Spleen (tissue), 11 donors: ENCODE data around the gene DEPP1. TPM values are rescaled to one million over a fixed set of nuclear protein-coding genes. Genes with fewer than 3 reads are reported as not detected.
A peak's percentile ranks its signal among the peaks of the same experiment; 100 is the strongest.

ENCODE experiments used
- DNase-seq: peaks from one replicate; pipeline ENCODE4 v3.0.0-alpha.2; 2020
- H3K27ac ChIP-seq, 8 donors: fragments of 200-600 bp; sonication (generic) in 7 of 8; 1 replicate in 4 of 8; 2 replicates in 4 of 8; pipeline versions ENCODE4 v1.5.0 to v1.8.0; 2016 to 2021; ENCODE audit warnings: inconsistent platforms in 4 of 8, mild to moderate bottlenecking in 4 of 8, moderate library complexity in 1 of 8
- H3K27me3 ChIP-seq, 7 donors: fragments of 200-600 bp; sonication (generic) in 6 of 7; replicated peaks in 1 of 7; 1 replicate in 4 of 7; 2 replicates in 3 of 7; pipeline versions ENCODE4 v1.5.0 to v1.8.0; 2016 to 2021; ENCODE audit warnings: inconsistent platforms in 3 of 7, mild to moderate bottlenecking in 1 of 7
- H3K36me3 ChIP-seq, 6 donors: fragments of 200-600 bp; sonication (generic) in 5 of 6; 1 replicate in 4 of 6; 2 replicates in 2 of 6; pipeline versions ENCODE4 v1.5.0 to v1.8.0; 2016 to 2021; ENCODE audit warnings: inconsistent platforms in 2 of 6
- H3K4me1 ChIP-seq, 6 donors: fragments of 200-600 bp; sonication (generic) in 5 of 6; 1 replicate in 3 of 6; 2 replicates in 3 of 6; pipeline versions ENCODE4 v1.5.0 to v1.8.0; 2016 to 2021; ENCODE audit warnings: inconsistent platforms in 3 of 6
- H3K4me3 ChIP-seq, 8 donors: fragments of 200-600 bp; sonication (generic) in 7 of 8; 1 replicate in 4 of 8; 2 replicates in 4 of 8; pipeline versions ENCODE4 v1.5.0 to v1.8.0; 2016 to 2021; ENCODE audit warnings: inconsistent platforms in 4 of 8, mild to moderate bottlenecking in 4 of 8, moderate library complexity in 2 of 8
- H3K9me3 ChIP-seq, 8 donors: fragments of 200-600 bp; sonication (generic) in 7 of 8; 1 replicate in 4 of 8; 2 replicates in 4 of 8; pipeline versions ENCODE4 v1.5.0 to v1.8.0; 2016 to 2021; ENCODE audit warnings: inconsistent platforms in 4 of 8
- CTCF ChIP-seq, 11 experiments: fragments of 200-600 bp in 7 of 11; fragments of 450-650 bp in 4 of 11; sonication (generic) in 4 of 11; IDR thresholded peaks in 8 of 11; conservative IDR thresholded peaks in 3 of 11; 1 replicate in 7 of 11; 2 replicates in 4 of 11; pipeline versions ENCODE4 v1.4.0 to v1.8.0; 2016 to 2021; ENCODE audit warnings: antibody characterized with exemption in 11 of 11, inconsistent platforms in 4 of 11, mild to moderate bottlenecking in 1 of 11
- POLR2A ChIP-seq, 3 donors: fragments of 450-650 bp; IDR thresholded peaks; one replicate each; pipeline ENCODE4 v1.5.1; 2017; ENCODE audit warnings: antibody characterized with exemption in 3 of 3, mild to moderate bottlenecking in 1 of 3
- POLR2AphosphoS5 ChIP-seq, 3 donors: sonication (generic); formaldehyde crosslinking; IDR thresholded peaks; one replicate each; pipeline ENCODE4 v1.5.1; 2017; ENCODE audit warnings: antibody characterized with exemption in 3 of 3
- WGBS, 5 donors: extraction: QIAGEN DNeasy Blood & Tissue Kit in 3 of 5; methylation state at CpG; one replicate each; pipeline versions ENCODE4 v1.1.5 to v1.1.7; 2013 to 2018; 5-methylcytosine and 5-hydroxymethylcytosine counted together
- intact Hi-C: fragments of 100-400 bp; cut with DNase I; formaldehyde crosslinking; loops from one replicate; pipeline ENCODE4 v1.15.0; 2023; ENCODE audit warnings: low total_unique reads
- polyA plus RNA-seq, 3 donors: library from polyadenylated mRNA; stranded (reverse); fragments of 200-250 nt; gene quantifications; one replicate each; pipeline ENCODE4 v1.2.1, GENCODE V29; 2013
- total RNA-seq, 7 donors: library from RNA; depleted of rRNA in 3 of 7; stranded (reverse); fragments of >200 nt in 3 of 7; fragmentation: NEBNext Ultra II Directional in 4 of 7; extraction: Animal tissue kit (Norgen Biotek cat#: 25700) in 4 of 7; gene quantifications; one replicate each; pipeline versions ENCODE4 v1.1.0 to v1.2.1, GENCODE V29; 2016 to 2021
- donor health status: healthy with polysubstance abuse.
- donor health status: DM: no; HTN: no; CAD: no; lungs with moderate emphysema.
- donor health status: DM: no; HTN: no; CAD: no.
- donor health status: Bipolar disorder and iron deficiency.
- donor health status: healthy.
- donor health status: DM: no; HTN: no; CAD: no.
- donor health status: DM: yes; HTN: yes; CAD: no.

DEPP1 gene
- total and polyA plus RNA-seq, 10 donors, result 9.5 to 90.1 (median 18.4) TPM

- 68 to 83% (median 71%) methylated on average over 14 of the region's 14 CpGs for WGBS, 5 donors
- intact Hi-C loops, result no loop called here
- H3K36me3 ChIP-seq, result peaks cover 0 to 63% (median 9%) of the 10 kb centered on the region in 6 donors
- H3K27ac ChIP-seq, result peak overlapping the region in 5 of 8 donors; percentile 10 to 57 (median 45)
- TF ChIP-seq CTCF (IDR thresholded peaks at IDR 0.05 in 8 of 11, conservative IDR thresholded peaks at IDR 0.05 in 3 of 11), result no peak
- peak in 1 of 3 donors; percentile 11 for TF ChIP-seq POLR2AphosphoS5 (IDR thresholded peaks at IDR 0.05)
- peaks cover 0 to 66% (median 49%) of the 10 kb centered on the region in 6 donors for H3K4me1 ChIP-seq
- H3K9me3 ChIP-seq, result no peaks in the 10 kb centered on the region
- H3K27me3 ChIP-seq, result no peaks in the 10 kb centered on the region
- DNase-seq, result peak; percentile 74
- no peak overlapping the region for H3K4me3 ChIP-seq
Measured at GRCh38 chr10:44980309-44981171, 1.9 kb upstream of the DEPP1 start.

DNA sequence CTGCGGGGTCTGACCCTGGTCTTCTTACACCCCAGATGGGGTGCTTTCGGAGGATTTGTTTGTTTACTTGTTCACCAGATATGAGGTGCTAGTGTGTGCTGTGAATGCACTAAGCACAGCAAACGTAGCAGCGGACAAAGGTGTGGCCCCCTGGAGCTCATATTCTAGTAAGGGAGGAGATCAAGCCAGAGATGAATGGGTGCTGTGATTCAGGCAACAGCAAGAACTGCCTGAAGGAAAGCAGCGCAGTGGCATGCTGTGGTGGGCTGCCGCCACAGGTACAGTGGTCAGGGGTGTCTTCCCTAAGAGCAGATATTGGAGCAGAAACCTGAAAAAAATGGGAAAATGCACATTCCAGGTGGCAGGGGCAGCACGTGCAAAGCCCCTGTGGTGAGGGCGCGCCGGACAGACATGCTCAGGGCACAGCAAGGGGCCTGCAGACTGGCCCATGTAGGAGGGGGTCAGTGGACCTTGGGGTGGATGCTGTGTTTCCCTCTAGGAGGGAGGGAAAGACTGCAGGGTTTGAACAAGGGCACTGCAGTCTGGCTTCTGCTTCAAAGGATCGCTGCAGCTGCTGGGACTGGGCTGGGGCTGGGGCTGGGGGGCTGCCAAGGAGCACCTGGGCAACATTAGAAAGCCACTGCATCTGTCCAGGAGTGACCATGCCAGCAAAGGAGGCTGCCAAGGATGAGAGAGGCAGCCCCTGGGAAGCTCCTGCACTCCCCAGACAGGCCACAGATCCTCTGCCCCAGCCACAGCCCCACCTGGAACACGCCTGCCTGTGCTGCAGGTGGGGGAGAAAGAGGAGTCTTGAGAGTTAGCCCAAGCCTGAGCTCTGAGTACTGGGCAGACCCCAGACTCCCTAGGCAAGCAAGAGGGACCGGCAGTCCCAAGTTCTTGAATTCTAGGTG lies 927 bp upstream of the DEPP1 start:
- DNase-seq, result peak; percentile 69
- no peak overlapping the region for H3K4me3 ChIP-seq
- no peaks in the 10 kb centered on the region for H3K27me3 ChIP-seq
- WGBS, 5 donors, result 80 to 91% (median 89%) methylated on average over 12 to 13 of the region's 13 CpGs
- peaks cover 0 to 52% (median 4%) of the 10 kb centered on the region in 6 donors for H3K36me3 ChIP-seq
- intact Hi-C loops, result loop anchor here (5.0 kb wide), 1 partner anchor 47 kb away; no protein-coding TSS in a partner anchor
- H3K27ac ChIP-seq, result peak overlapping the region; percentile 57 to 84 (median 77)
- no peak for TF ChIP-seq POLR2AphosphoS5 (IDR thresholded peaks at IDR 0.05)
- TF ChIP-seq POLR2A (IDR thresholded peaks at IDR 0.05), result no peak
- TF ChIP-seq CTCF (IDR thresholded peaks at IDR 0.05 in 8 of 11, conservative IDR thresholded peaks at IDR 0.05 in 3 of 11), result no peak
- H3K9me3 ChIP-seq, result no peaks in the 10 kb centered on the region
- peaks cover under 1 to 76% (median 57%) of the 10 kb centered on the region in 6 donors for H3K4me1 ChIP-seq

GRCh38 chr10:44978213-44978569 lies 418 bp downstream of the DEPP1 start:
- no peaks in the 10 kb centered on the region for H3K9me3 ChIP-seq
- peak overlapping the region; percentile 57 to 84 (median 77) for H3K27ac ChIP-seq
- WGBS, 5 donors, result 19 to 25% (median 22%) methylated on average over 4 of the region's 4 CpGs
- DNase-seq, result peak; percentile 18
- peaks cover 0 to 39% (median 0%) of the 10 kb centered on the region in 6 donors for H3K36me3 ChIP-seq
- TF ChIP-seq CTCF (IDR thresholded peaks at IDR 0.05 in 8 of 11, conservative IDR thresholded peaks at IDR 0.05 in 3 of 11) (no peak), POLR2A (IDR thresholded peaks at IDR 0.05) (no peak), POLR2AphosphoS5 (IDR thresholded peaks at IDR 0.05) (no peak)
- intact Hi-C loops, result loop anchor here (5.0 kb wide), 1 partner anchor 46 kb away; no protein-coding TSS in a partner anchor
- no peaks in the 10 kb centered on the region for H3K27me3 ChIP-seq
- peak overlapping the region; percentile 23 to 70 (median 38) for H3K4me3 ChIP-seq
- peaks cover 10 to 89% (median 70%) of the 10 kb centered on the region in 6 donors for H3K4me1 ChIP-seq
